Suppressor macrophage (primary cell): ENCODE measurements around the gene ARID4B.
"Not testable (repeated sequence)": the region's sequence is repeated elsewhere in the genome, so short reads cannot be mapped to it uniquely, and the experiment has no call there.

Experiments
- DNase-seq, 4 experiments: peaks; one replicate each; pipeline ENCODE4 v3.0.0-alpha.2; 2020 to 2022

The ARID4B gene

GRCh38 chr1:235328271-235329138 lies 526 bp upstream of the ARID4B start, which contains the start of gene GGPS1:
TSS of gene GGPS1 (plus strand) at chr1:235328570. CDS start at chr1:235335265, 6,695 bp downstream.
- DNase-seq = peak; percentile 99 to 100 (median 100)

- DNase-seq = peak; percentile 41 to 75 (median 70)
Observed at GRCh38 chr1:235326719-235327558, 1.0 kb downstream of the ARID4B start.

- DNase-seq = no peak
Observed at GRCh38 chr1:235325854-235326253, 2.1 kb downstream of the ARID4B start.

GRCh38 chr1:235325139-235325538 lies 2.8 kb downstream of the ARID4B start:
- DNase-seq = no peak

GRCh38 chr1:235324296-235324695 lies 3.7 kb downstream of the ARID4B start:
- DNase-seq = no peak

- DNase-seq = no peak
Observed at GRCh38 chr1:235320521-235321179, 7.3 kb downstream of the ARID4B start.

GRCh38 chr1:235319255-235319654 lies 8.7 kb downstream of the ARID4B start:
- no peak for DNase-seq

GRCh38 chr1:235317168-235317567 lies 10.8 kb downstream of the ARID4B start:
- DNase-seq = peak; percentile 30 to 80 (median 50)

- peak in 1 of 4 experiments; percentile 8 for DNase-seq
Observed at GRCh38 chr1:235315735-235316134, 12.2 kb downstream of the ARID4B start.

- DNase-seq = no peak
Observed at GRCh38 chr1:235315173-235315572, 12.8 kb downstream of the ARID4B start.

GRCh38 chr1:235313931-235314678 lies 13.9 kb downstream of the ARID4B start:
- DNase-seq = peak in 1 of 4 experiments; percentile 10

GRCh38 chr1:235313262-235313661 lies 14.7 kb downstream of the ARID4B start:
- DNase-seq = no peak

- not testable (repeated sequence) for DNase-seq
Observed at GRCh38 chr1:235309206-235309605, 18.8 kb downstream of the ARID4B start.

- no peak for DNase-seq
Observed at GRCh38 chr1:235307158-235308124, 20.5 kb downstream of the ARID4B start.

- DNase-seq = peak; percentile 60 to 74 (median 72)
Observed at GRCh38 chr1:235304549-235305451, 23.2 kb downstream of the ARID4B start.

- DNase-seq = no peak
Observed at GRCh38 chr1:235302143-235302542, 25.8 kb downstream of the ARID4B start.

GRCh38 chr1:235299169-235299858 lies 28.7 kb downstream of the ARID4B start:
- DNase-seq = no peak

GRCh38 chr1:235298758-235299157 lies 29.2 kb downstream of the ARID4B start:
- no peak for DNase-seq

- DNase-seq = no peak
Observed at GRCh38 chr1:235297579-235297978, 30.4 kb downstream of the ARID4B start.
